Measurements from ENCODE around the gene EMILIN2.

Gene EMILIN2

DNA sequence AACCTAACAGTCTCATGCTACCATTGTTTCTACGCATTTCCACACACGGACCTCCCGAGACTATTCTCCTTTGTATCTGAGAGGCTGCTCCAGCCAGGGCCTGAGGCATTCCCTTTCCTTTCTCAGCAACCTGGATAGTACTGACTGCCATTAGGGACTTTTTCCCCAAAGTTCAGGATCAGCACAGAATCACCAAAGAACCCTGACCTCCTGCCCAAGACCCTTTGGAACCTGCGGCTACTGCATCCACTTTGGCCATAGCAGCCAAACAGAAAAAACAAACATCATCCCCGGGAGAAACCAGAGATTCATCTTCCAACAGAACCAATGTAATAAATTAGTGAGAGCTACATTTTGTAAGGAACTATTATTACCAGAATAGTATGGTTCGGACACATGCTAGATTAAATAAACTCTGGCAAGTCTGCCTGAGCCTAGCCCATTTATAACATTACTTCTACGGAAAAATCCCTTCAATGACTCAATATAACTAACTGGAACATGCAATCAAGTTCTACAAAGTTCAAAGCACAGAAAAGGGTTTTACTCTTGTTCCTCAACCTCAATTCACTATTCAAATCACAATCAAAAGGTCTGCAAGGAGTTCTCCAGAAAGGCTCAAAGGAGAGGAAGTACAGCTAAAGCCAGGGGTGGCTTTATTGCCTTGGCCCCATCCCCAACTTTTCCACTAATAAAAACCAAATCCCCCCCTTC is 114.3 kb downstream of the EMILIN2 start:
- no peak for FAIRE-seq

DNA sequence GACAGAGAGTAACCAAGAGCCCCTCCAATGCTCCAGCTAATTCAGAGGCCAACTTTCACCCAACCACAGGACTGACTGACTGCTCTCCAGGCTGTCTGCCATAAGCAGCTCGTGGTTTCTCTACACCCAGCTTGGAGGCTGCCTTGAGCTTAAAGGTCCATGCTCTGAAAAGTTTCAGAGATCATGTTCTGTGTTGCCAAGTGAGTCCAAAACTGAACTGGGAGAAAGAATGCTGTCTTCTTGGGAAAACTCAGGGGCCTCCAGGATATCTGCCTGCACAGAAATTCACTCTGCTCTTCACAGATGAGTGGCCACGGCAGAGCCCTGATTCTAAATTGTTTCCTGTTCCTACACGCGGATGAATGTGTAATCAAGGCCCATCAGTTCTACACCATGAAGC is 115.0 kb downstream of the EMILIN2 start:
- FAIRE-seq = no peak

DNA sequence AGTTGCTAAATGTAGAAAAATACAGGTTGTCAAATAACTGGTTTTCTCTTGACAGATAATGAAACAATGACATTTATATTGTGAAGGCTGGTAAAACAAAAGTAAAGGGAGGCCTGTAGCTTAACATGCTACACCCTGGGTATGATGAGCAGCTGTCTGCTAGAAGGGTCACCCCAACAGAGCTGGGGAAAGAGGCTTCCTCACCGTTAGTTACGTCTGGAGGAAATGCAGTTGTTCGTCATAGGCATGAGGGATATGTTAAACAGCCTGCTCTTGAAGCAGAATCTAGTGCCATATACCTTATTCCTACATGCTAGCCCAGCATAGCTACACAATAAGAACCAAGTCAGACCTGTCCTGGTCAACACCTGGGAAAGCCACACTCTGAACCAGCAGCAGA is 116.2 kb downstream of the EMILIN2 start:
- no peak for FAIRE-seq

DNA sequence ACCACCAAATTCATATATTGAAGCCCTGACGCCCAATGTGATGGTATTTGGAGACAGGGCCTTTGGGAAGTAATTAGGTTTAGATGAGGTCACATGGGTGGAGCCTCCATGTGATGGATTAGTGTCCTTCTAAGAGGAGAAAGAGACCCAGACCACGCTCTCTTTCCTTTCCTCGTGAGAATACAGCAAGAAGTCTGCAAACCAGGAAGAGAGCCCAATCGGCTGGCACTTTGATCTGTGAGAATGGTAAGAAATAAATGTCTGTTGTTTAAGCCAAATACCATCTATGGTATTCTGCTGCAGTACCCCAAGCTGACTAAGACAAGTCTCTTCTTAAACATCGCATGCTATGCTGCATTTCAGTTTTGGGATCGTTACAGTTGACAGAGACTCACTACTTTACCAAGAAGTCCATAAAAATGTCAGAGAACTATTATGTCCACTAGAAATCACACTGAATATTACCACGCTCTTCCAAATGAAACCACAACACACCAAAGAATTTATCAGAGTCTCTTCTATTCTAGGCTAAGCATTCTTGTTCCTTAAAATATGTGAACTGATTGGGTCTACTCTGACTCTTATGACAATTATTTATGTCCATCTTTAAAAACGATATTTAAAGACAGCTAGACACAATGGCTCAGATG is 117.7 kb downstream of the EMILIN2 start:
- no peak for FAIRE-seq
